SK-N-MC (cell line): ENCODE data around the gene SLC26A2.

Experiments
- DNase-seq: peaks from one replicate; pipeline ENCODE4 v3.0.0-alpha.2; 2011; ENCODE audit warnings: low read depth, low spot score
- H3K27ac ChIP-seq: fragments of 200-600 bp; sonication (generic); 2 replicates; pipeline ENCODE4 v1.5.1; 2016; ENCODE audit warnings: mixed run types
- H3K36me3 ChIP-seq: fragments of 200-600 bp; sonication (generic); 2 replicates; pipeline ENCODE4 v1.6.1; 2017; ENCODE audit warnings: antibody characterized with exemption, low read length, mixed read lengths; ENCODE audit not compliant: insufficient read depth
- H3K4me3 ChIP-seq: fragments of 200-600 bp; sonication (generic); 2 replicates; pipeline ENCODE4 v1.5.1; 2016
- H3K9ac ChIP-seq: fragments of 200-600 bp; sonication (generic); 2 replicates; pipeline ENCODE4 v1.8.0; 2017; ENCODE audit warnings: mixed run types, mixed read lengths; ENCODE audit not compliant: insufficient read length
- H3K9me3 ChIP-seq: fragments of 200-600 bp; sonication (generic); 2 replicates; pipeline ENCODE4 v1.6.1; 2017; ENCODE audit warnings: low read depth, mild to moderate bottlenecking, antibody characterized with exemption, low read length, moderate library complexity, mixed read lengths
- EZH2 ChIP-seq: fragments of 200-600 bp; sonication (generic); IDR thresholded peaks from one replicate; pipeline ENCODE4 v1.6.1; 2017; ENCODE audit warnings: antibody characterized with exemption
- FOXP2 ChIP-seq: optimal IDR thresholded peaks from 2 replicates; pipeline ENCODE3; 2011; ENCODE audit warnings: mild to moderate bottlenecking, moderate library complexity; ENCODE audit not compliant: insufficient read depth; ENCODE audit errors: extremely low read length, control extremely low read depth
- POLR2AphosphoS5 ChIP-seq: IDR thresholded peaks from 2 replicates; pipeline ENCODE4 v1.6.1; 2012; ENCODE audit warnings: mild to moderate bottlenecking, low read depth, low read length, borderline replicate concordance

Gene SLC26A2

GRCh38 chr5:150033334-150033733, 72.8 kb downstream of the SLC26A2 start:
- TF ChIP-seq EZH2 = no peak
- no peak for TF ChIP-seq FOXP2
- no peak for TF ChIP-seq POLR2AphosphoS5
- Histone ChIP-seq H3K9me3 (no peaks in the 10 kb centered on the region), H3K36me3 (peaks cover 91% of the 10 kb centered on the region), H3K9ac (no peak overlapping the region), H3K27ac (no peak overlapping the region), H3K4me3 (no peak overlapping the region)
- no peak for DNase-seq

- TF ChIP-seq FOXP2 (no peak), POLR2AphosphoS5 (no peak), EZH2 (no peak)
- no peak for DNase-seq
- Histone ChIP-seq H3K9me3 (no peaks in the 10 kb centered on the region), H3K9ac (no peak overlapping the region), H3K4me3 (no peak overlapping the region), H3K27ac (no peak overlapping the region), H3K36me3 (peaks cover 92% of the 10 kb centered on the region)
These were observed 74.1 kb downstream of the SLC26A2 start for GRCh38 chr5:150034662-150035061.

GRCh38 chr5:150035139-150035895, 74.8 kb downstream of the SLC26A2 start:
- DNase-seq = no peak
- Histone ChIP-seq H3K9me3 (no peaks in the 10 kb centered on the region), H3K9ac (no peak overlapping the region), H3K4me3 (no peak overlapping the region), H3K27ac (no peak overlapping the region), H3K36me3 (peaks cover 93% of the 10 kb centered on the region)
- TF ChIP-seq FOXP2 = no peak
- TF ChIP-seq EZH2 = no peak
- no peak for TF ChIP-seq POLR2AphosphoS5

GRCh38 chr5:150036513-150036912, 76.0 kb downstream of the SLC26A2 start:
- no peak overlapping the region for H3K4me3 ChIP-seq
- no peak for DNase-seq
- no peaks in the 10 kb centered on the region for H3K9me3 ChIP-seq
- H3K9ac ChIP-seq = no peak overlapping the region
- H3K27ac ChIP-seq = no peak overlapping the region
- peaks cover 93% of the 10 kb centered on the region for H3K36me3 ChIP-seq
- TF ChIP-seq POLR2AphosphoS5 (no peak), EZH2 (no peak), FOXP2 (no peak)
